Naive thymus-derived CD8-positive, alpha-beta T cell (primary cell): ENCODE data around the gene WASL. TPM values are rescaled to one million over a fixed set of nuclear protein-coding genes. Genes with fewer than 3 reads are reported as not detected.
A peak's percentile ranks its signal among the peaks of the same experiment; 100 is the strongest.
"Not testable (repeated sequence)": the region's sequence is repeated elsewhere in the genome, so short reads cannot be mapped to it uniquely, and the experiment has no call there.

Experiments
- ATAC-seq, 2 donors: fragments of 150-1000 bp; cut with Tn5 transposase in 1 of 2; sonication (Bioruptor Pico), chemical (Tn5 transposase) in 1 of 2; 1 replicate in 1 of 2; 2 replicates in 1 of 2; pipeline ENCODE4 v1.10.0; 2021; ENCODE audit warnings: mild to moderate bottlenecking in 2 of 2, moderate library complexity in 2 of 2
- POLR2A ChIA-PET: fragments of 350-600 bp; sonication (Branson Sonifier 250); formaldehyde crosslinking; loops from one replicate; lab custom pipeline; 2021; ENCODE audit warnings: antibody characterized with exemption; lab: Charles Lee
- DNase-seq, 10 donors: peaks; one replicate each; pipeline versions ENCODE4 v3.0.0 to v3.0.0-alpha.2; 2020 to 2022
- H3K27ac Mint-ChIP-seq, 10 donors: one replicate each; pipeline ENCODE4 v1.8.0; 2020 to 2022; ENCODE audit warnings: mild to moderate bottlenecking in 10 of 10, mixed read lengths in 10 of 10, moderate library complexity in 4 of 10, inconsistent platforms in 1 of 10
- H3K27me3 Mint-ChIP-seq, 5 donors: one replicate each; pipeline ENCODE4 v1.8.0; 2021 to 2022; ENCODE audit warnings: mixed read lengths in 5 of 5
- H3K36me3 Mint-ChIP-seq, 3 donors: one replicate each; pipeline ENCODE4 v1.8.0; 2020 to 2022; ENCODE audit warnings: mixed read lengths in 3 of 3, mild to moderate bottlenecking in 2 of 3, inconsistent platforms in 1 of 3
- H3K4me1 Mint-ChIP-seq, 4 donors: one replicate each; pipeline ENCODE4 v1.8.0; 2021 to 2022; ENCODE audit warnings: mixed read lengths in 4 of 4
- H3K4me3 Mint-ChIP-seq, 10 donors: one replicate each; pipeline ENCODE4 v1.8.0; 2020 to 2022; ENCODE audit warnings: mild to moderate bottlenecking in 10 of 10, mixed read lengths in 10 of 10, moderate library complexity in 6 of 10, inconsistent platforms in 1 of 10
- H3K9me3 Mint-ChIP-seq, 9 donors: one replicate each; pipeline ENCODE4 v1.8.0; 2020 to 2022; ENCODE audit warnings: mixed read lengths in 9 of 9, mild to moderate bottlenecking in 3 of 9, inconsistent platforms in 1 of 9, moderate library complexity in 1 of 9
- polyA plus RNA-seq, 3 donors: library from polyadenylated mRNA; unstranded; fragments of 300-500 nt; fragmentation: Illumina TruSeq; gene quantifications; one replicate each; pipeline ENCODE4 v1.2.3, GENCODE V29; 2021
- total RNA-seq, 8 experiments: library from RNA in 2 of 8; stranded (reverse) in 2 of 8; gene quantifications; one replicate each; pipeline ENCODE4 v1.2.3 and lab custom pipeline; 2021 to 2026

WASL gene
- total RNA-seq (10 to 100 TPM; 14.3 to 15.6 TPM), polyA plus RNA-seq (1 to 10 TPM; 2.5 to 3.0 (median 2.9) TPM), total RNA-seq (lab: John Stamatoyannopoulos, UW) (9.8 to 20.4 (median 15.0) reads per million in 6 experiments)

DNA sequence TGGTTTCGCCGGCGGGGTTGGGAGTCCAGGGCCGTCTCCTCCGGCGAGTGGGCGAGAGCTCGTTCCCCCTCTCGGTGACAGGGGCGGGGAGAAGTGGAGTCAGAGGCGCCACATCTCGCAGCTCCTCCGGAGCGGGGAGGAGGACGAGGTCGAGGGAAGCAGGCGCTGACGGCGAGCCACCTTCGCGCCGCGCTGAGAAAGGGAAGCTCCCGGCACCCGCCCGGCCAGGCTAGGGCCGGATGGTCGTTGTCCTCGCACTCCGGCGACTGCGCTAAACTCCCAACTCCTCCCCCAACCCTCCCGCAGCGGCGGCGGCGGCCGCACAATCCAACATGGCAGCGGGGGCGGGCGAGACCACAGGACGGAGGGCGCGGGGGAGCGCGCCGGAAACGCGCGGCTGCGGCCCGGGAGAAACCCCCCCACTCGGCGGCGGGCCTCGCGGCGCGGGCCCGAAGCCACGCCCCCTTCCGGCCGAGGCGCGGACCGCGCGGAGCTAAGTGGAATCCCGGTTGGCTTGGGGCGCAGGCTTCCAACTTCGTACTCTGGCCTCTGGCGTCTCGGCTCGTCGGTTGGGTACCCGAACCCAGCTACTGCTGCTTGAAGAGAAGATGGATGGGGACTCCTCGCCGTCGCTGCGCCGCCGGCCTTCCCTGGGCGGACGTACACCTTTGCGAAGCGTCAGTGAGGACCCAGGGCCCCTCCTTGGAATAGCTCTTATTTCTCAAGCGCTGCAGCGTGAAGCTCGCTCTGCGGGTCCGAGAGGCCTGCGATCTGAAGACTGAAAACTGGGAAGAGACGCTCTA, at the start of gene WASL:
Gene WASL, minus strand, starts transcription at position 270 of the 803 bp plus-strand sequence. Its CDS starts 269 bp downstream, at position 1.
- H3K27ac Mint-ChIP-seq: peak within 1 kb of the TSS; percentile 89 to 97 (median 96)
- no peaks in the 10 kb centered on the region for H3K9me3 Mint-ChIP-seq
- no peaks in the 10 kb centered on the region for H3K27me3 Mint-ChIP-seq
- peak; percentile 74 to 80 for ATAC-seq
- DNase-seq: peak; percentile 76 to 92 (median 88)
- POLR2A ChIA-PET: interaction anchor here (0.7 to 3.2 kb wide), 14 partner anchors 9 to 215 kb away, joined by 3 to 32 read pairs (median 4); partner anchors contain the start of gene NDUFA5
- peaks cover 35 to 71% (median 62%) of the 10 kb centered on the region in 4 donors for H3K4me1 Mint-ChIP-seq
- H3K36me3 Mint-ChIP-seq: no peaks in the 10 kb centered on the region
- peak within 1 kb of the TSS; percentile 87 to 98 (median 95) for H3K4me3 Mint-ChIP-seq

DNA sequence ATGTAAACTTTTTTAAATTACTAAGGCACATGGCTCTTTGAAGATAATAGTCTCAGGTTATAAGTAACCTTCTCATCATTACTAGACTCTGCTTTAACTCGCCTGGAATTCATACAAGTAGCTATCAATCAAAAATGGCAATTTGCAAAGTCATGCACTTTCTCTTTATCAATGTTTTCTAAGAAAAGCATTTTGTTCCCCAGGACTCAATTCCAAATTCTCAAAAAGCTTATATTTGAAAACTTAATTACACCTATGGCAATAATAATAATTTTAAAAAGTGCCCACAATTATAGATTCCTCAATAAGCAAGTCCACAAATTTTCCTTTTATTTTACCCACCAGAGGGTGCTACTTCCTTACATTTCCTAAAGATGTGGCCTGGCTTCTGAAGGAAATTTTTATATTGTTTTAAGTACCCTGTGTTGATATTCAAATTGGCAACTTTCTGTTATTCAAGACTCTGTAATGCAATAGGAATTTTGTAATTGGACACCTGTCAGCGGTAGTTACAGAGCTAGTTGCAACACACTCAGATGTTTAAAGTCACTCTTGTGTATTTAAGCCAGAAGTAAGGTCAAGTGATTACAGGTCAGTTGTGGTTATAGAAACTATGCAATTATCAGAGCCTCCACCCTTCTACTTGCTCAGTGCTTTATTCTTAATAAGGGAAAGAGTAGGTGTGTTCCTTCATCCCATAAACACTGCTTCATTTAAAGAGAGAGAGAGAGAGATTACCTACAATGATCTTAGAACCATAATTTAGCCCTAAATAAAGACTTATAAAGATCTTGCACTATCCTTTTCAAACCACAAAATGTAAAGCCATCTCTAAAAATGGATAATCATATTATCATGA, 49.1 kb upstream of the WASL start:
- no peak for ATAC-seq
- POLR2A ChIA-PET: no interaction called here
- H3K36me3 Mint-ChIP-seq: no peaks in the 10 kb centered on the region
- peak in 2 of 10 donors; percentile 4 to 22 for DNase-seq
- H3K4me3 Mint-ChIP-seq: no peak overlapping the region
- H3K27me3 Mint-ChIP-seq: peaks cover 0 to 5% (median 0%) of the 10 kb centered on the region in 5 donors
- H3K27ac Mint-ChIP-seq: no peak overlapping the region
- H3K9me3 Mint-ChIP-seq: no peaks in the 10 kb centered on the region
- H3K4me1 Mint-ChIP-seq: no peaks in the 10 kb centered on the region

- no peaks in the 10 kb centered on the region for H3K4me1 Mint-ChIP-seq
Observed at GRCh38 chr7:123796568-123796967, 47.8 kb upstream of the WASL start.

GRCh38 chr7:123795917-123796316, 47.1 kb upstream of the WASL start:
- DNase-seq: no peak
- Mint-ChIP-seq H3K4me3 (no peak overlapping the region), H3K36me3 (no peaks in the 10 kb centered on the region), H3K4me1 (no peaks in the 10 kb centered on the region), H3K9me3 (no peaks in the 10 kb centered on the region), H3K27me3 (peaks cover 0 to 5% (median 0%) of the 10 kb centered on the region in 5 donors), H3K27ac (no peak overlapping the region)
- no peak for ATAC-seq
- POLR2A ChIA-PET: no interaction called here

More at GRCh38 chr7:123796568-123796967, 47.8 kb upstream of the WASL start:
- Mint-ChIP-seq H3K27ac (no peak overlapping the region), H3K4me3 (no peak overlapping the region), H3K36me3 (no peaks in the 10 kb centered on the region), H3K27me3 (peaks cover 0 to 5% (median 0%) of the 10 kb centered on the region in 5 donors), H3K9me3 (no peaks in the 10 kb centered on the region)
- DNase-seq (no peak), ATAC-seq (no peak)
- POLR2A ChIA-PET: no interaction called here

- ATAC-seq, H3K27ac Mint-ChIP-seq, H3K4me3 Mint-ChIP-seq, POLR2A ChIA-PET, H3K27me3 Mint-ChIP-seq, DNase-seq, H3K4me1 Mint-ChIP-seq, H3K9me3 Mint-ChIP-seq, H3K36me3 Mint-ChIP-seq: not testable (repeated sequence)
Observed at GRCh38 chr7:123795116-123795515, 46.3 kb upstream of the WASL start.

DNA sequence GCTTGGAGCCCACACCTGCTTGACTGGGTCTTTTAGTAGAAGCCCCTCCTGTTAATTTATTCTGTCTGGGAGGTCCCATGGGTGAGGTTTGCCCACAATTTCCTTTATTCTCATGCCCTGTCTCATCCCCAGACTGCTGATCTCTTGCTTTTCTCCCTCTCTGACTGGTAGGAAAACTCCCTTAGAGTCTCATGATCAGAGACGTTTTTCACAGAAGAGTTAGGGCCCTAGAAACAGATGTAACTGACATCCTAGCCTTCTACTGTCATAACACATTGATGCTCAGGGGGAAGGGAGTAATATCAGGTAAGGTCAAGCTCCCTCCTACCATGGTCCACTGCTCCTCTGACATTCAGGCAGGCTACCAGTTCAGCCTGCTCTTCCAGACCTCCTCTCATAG, 43.7 kb upstream of the WASL start:
- no peaks in the 10 kb centered on the region for H3K9me3 Mint-ChIP-seq
- H3K4me1 Mint-ChIP-seq: no peaks in the 10 kb centered on the region
- no peaks in the 10 kb centered on the region for H3K36me3 Mint-ChIP-seq
- POLR2A ChIA-PET: no interaction called here
- DNase-seq (no peak), ATAC-seq (no peak)
- H3K27me3 Mint-ChIP-seq: peaks cover 0 to 5% (median 0%) of the 10 kb centered on the region in 5 donors
- no peak overlapping the region for H3K4me3 Mint-ChIP-seq
- H3K27ac Mint-ChIP-seq: no peak overlapping the region

GRCh38 chr7:123791001-123791400, 42.2 kb upstream of the WASL start:
- ATAC-seq: no peak

DNA sequence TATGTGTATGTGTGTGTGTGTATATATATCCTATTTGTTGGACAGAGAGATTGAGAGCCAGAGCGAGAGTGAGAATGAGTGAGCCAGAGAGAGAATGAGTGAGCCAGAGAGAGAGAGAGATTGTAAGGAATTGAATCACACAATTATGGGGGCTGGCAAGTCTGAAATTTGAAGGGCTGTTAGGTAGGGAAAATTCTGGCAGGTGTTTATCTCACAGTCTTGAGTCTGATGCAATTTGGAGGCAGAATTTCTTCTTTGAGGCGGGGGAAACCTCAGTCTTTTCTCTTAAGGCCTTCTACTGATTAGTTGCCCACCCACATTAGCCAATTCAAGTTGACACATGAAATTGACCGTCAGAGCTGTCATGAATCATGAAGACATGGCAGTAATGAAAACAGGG, 41.0 kb upstream of the WASL start:
- POLR2A ChIA-PET: no interaction called here
- ATAC-seq (no peak), DNase-seq (no peak)
- Mint-ChIP-seq H3K27me3 (peaks cover 0 to 5% (median 0%) of the 10 kb centered on the region in 5 donors), H3K36me3 (no peaks in the 10 kb centered on the region), H3K4me3 (no peak overlapping the region), H3K9me3 (no peaks in the 10 kb centered on the region), H3K4me1 (no peaks in the 10 kb centered on the region), H3K27ac (no peak overlapping the region)

More at GRCh38 chr7:123791001-123791400, 42.2 kb upstream of the WASL start:
- Mint-ChIP-seq H3K27me3 (peaks cover 0 to 5% (median 0%) of the 10 kb centered on the region in 5 donors), H3K9me3 (no peaks in the 10 kb centered on the region), H3K36me3 (no peaks in the 10 kb centered on the region), H3K4me3 (no peak overlapping the region), H3K27ac (no peak overlapping the region), H3K4me1 (no peaks in the 10 kb centered on the region)
- POLR2A ChIA-PET: no interaction called here
- DNase-seq: no peak

DNA sequence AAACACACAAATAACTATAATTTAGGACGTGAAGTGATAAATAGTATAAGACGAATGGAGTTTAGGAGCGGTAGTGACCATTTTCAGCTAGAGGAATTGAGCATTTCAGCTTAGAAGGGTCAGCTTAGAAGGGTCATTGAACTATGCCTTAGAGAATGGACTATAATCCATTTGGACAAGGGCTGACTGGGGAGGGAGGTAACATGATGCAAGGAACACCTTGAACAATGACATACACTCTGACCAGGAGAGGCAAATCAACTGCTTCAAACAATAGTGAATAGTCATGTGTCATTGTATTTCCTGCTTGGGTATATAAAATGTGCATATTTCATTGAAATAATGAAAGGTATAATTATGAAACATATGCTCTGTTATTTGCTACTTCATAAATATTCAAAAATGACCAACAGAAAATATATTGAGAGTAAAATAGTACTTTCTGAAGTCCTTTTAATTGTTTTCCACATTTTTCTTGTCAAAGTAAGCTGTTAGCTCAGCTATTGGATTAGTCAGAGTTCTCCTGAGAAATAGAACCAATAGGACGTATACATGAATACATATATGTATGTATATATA, 40.5 kb upstream of the WASL start:
- Mint-ChIP-seq H3K4me3 (no peak overlapping the region), H3K27me3 (peaks cover 0 to 5% (median under 1%) of the 10 kb centered on the region in 5 donors), H3K4me1 (no peaks in the 10 kb centered on the region), H3K27ac (no peak overlapping the region), H3K36me3 (no peaks in the 10 kb centered on the region), H3K9me3 (no peaks in the 10 kb centered on the region)
- POLR2A ChIA-PET: no interaction called here
- ATAC-seq (no peak), DNase-seq (no peak)

GRCh38 chr7:123788584-123788983, 39.8 kb upstream of the WASL start:
- Mint-ChIP-seq H3K27ac (no peak overlapping the region), H3K27me3 (peaks cover 0 to 1% (median under 1%) of the 10 kb centered on the region in 5 donors), H3K4me3 (no peak overlapping the region), H3K36me3 (no peaks in the 10 kb centered on the region), H3K4me1 (no peaks in the 10 kb centered on the region), H3K9me3 (no peaks in the 10 kb centered on the region)
- ATAC-seq (no peak), DNase-seq (no peak)
- POLR2A ChIA-PET: no interaction called here

GRCh38 chr7:123787220-123788007, 38.6 kb upstream of the WASL start:
- H3K36me3 Mint-ChIP-seq: no peaks in the 10 kb centered on the region
- POLR2A ChIA-PET: no interaction called here
- H3K4me3 Mint-ChIP-seq: no peak overlapping the region
- no peak for DNase-seq
- peaks cover 0 to 1% (median 0%) of the 10 kb centered on the region in 5 donors for H3K27me3 Mint-ChIP-seq
- no peaks in the 10 kb centered on the region for H3K9me3 Mint-ChIP-seq
- no peaks in the 10 kb centered on the region for H3K4me1 Mint-ChIP-seq
- H3K27ac Mint-ChIP-seq: no peak overlapping the region
- no peak for ATAC-seq

- no peak for ATAC-seq
- Mint-ChIP-seq H3K27ac (no peak overlapping the region), H3K4me1 (no peaks in the 10 kb centered on the region), H3K36me3 (no peaks in the 10 kb centered on the region), H3K27me3 (peaks cover 0 to 5% (median 1%) of the 10 kb centered on the region in 5 donors), H3K4me3 (no peak overlapping the region), H3K9me3 (no peaks in the 10 kb centered on the region)
- no peak for DNase-seq
- POLR2A ChIA-PET: no interaction called here
Observed at GRCh38 chr7:123784263-123784662, 35.5 kb upstream of the WASL start.
